GM21447 (cell line): ENCODE data around the gene GIT2.

Experiments
- ATAC-seq: cut with Tn5 transposase; IDR thresholded peaks from one replicate; pipeline ENCODE4 v1.9.1; 2021; ENCODE audit not compliant: unreplicated experiment

Gene GIT2

GRCh38 chr12:109982210-109982609 lies 14.0 kb downstream of the GIT2 start:
- no peak for ATAC-seq

- no peak for ATAC-seq
Observed at GRCh38 chr12:109981311-109981710, 14.9 kb downstream of the GIT2 start.

GRCh38 chr12:109972821-109973220 lies 23.3 kb downstream of the GIT2 start:
- no peak for ATAC-seq

GRCh38 chr12:109968801-109969200 lies 27.4 kb downstream of the GIT2 start:
- ATAC-seq, result no peak

GRCh38 chr12:109968032-109968420 lies 28.1 kb downstream of the GIT2 start:
- no peak for ATAC-seq

GRCh38 chr12:109967383-109968031 lies 28.7 kb downstream of the GIT2 start:
- ATAC-seq, result no peak

- no peak for ATAC-seq
Observed at GRCh38 chr12:109966546-109966945, 29.6 kb downstream of the GIT2 start.

- ATAC-seq, result no peak
Observed at GRCh38 chr12:109963743-109964429, 32.3 kb downstream of the GIT2 start.

- no peak for ATAC-seq
Observed at GRCh38 chr12:109963330-109963729, 32.8 kb downstream of the GIT2 start.

- ATAC-seq, result no peak
Observed at GRCh38 chr12:109962398-109962797, 33.8 kb downstream of the GIT2 start.

- ATAC-seq, result no peak
Observed at GRCh38 chr12:109961612-109962011, 34.6 kb downstream of the GIT2 start.

- ATAC-seq, result no peak
Observed at GRCh38 chr12:109961201-109961600, 35.0 kb downstream of the GIT2 start.

GRCh38 chr12:109959411-109960093 lies 36.6 kb downstream of the GIT2 start:
- ATAC-seq, result no peak

GRCh38 chr12:109958374-109958773 lies 37.8 kb downstream of the GIT2 start:
- ATAC-seq, result no peak

- ATAC-seq, result no peak
Observed at GRCh38 chr12:109953656-109954055, 42.5 kb downstream of the GIT2 start.

GRCh38 chr12:109952873-109953272 lies 43.3 kb downstream of the GIT2 start:
- no peak for ATAC-seq

GRCh38 chr12:109952160-109952858 lies 43.9 kb downstream of the GIT2 start:
- no peak for ATAC-seq

GRCh38 chr12:109951751-109952150 lies 44.4 kb downstream of the GIT2 start:
- ATAC-seq, result no peak

GRCh38 chr12:109951136-109951535 lies 45.0 kb downstream of the GIT2 start:
- ATAC-seq, result no peak

GRCh38 chr12:109950625-109951024 lies 45.5 kb downstream of the GIT2 start:
- no peak for ATAC-seq

GRCh38 chr12:109949089-109949488 lies 47.1 kb downstream of the GIT2 start:
- ATAC-seq, result no peak

GRCh38 chr12:109948368-109948767 lies 47.8 kb downstream of the GIT2 start:
- no peak for ATAC-seq
